ENCODE data around the gene ECHDC1. TPM values are rescaled to one million over a fixed set of nuclear protein-coding genes. Genes with fewer than 3 reads are reported as not detected.
"Not testable (repeated sequence)": the region's sequence is repeated elsewhere in the genome, so short reads cannot be mapped to it uniquely, and the experiment has no call there.

Gene ECHDC1
- total RNA-seq, 4 donors from 2014 or later: 51.9 to 91.0 (median 59.2) TPM

GRCh38 chr6:127385668-127386430 lies 42.4 kb upstream of the ECHDC1 start:
- Histone ChIP-seq H3K4me1 (peaks cover 0 to 2% (median 0%) of the 10 kb centered on the region in 4 donors), H3K9me3 (no peaks in the 10 kb centered on the region), H3K4me3 (no peak overlapping the region), H3K36me3 (no peaks in the 10 kb centered on the region), H3K27me3 (no peaks in the 10 kb centered on the region), H3K27ac (no peak overlapping the region)
- no peak for TF ChIP-seq POLR2A (IDR thresholded peaks at IDR 0.05)
- no peak for TF ChIP-seq EP300 (IDR thresholded peaks at IDR 0.05)
- no peak for TF ChIP-seq CTCF (IDR thresholded peaks at IDR 0.05)
- no peak for DNase-seq (ENCODE audit: low spot score in 2 of 2)
- 58 to 69% methylated on average over 3 of the region's 3 CpGs for WGBS, 2 donors

GRCh38 chr6:127384848-127385247 lies 41.4 kb upstream of the ECHDC1 start:
- H3K4me1 ChIP-seq; DNase-seq (ENCODE audit: low spot score in 2 of 2); H3K27ac ChIP-seq; H3K4me3 ChIP-seq; H3K9me3 ChIP-seq; H3K27me3 ChIP-seq; H3K36me3 ChIP-seq: not testable (repeated sequence)
- 95 to 96% methylated on average over 5 of the region's 5 CpGs for WGBS, 2 donors

- WGBS, 2 donors: 13 to 31% methylated on average over 1 of the region's 1 CpG
- H3K27ac ChIP-seq: no peak overlapping the region
- H3K36me3 ChIP-seq: no peaks in the 10 kb centered on the region
- H3K4me1 ChIP-seq: no peaks in the 10 kb centered on the region
- no peaks in the 10 kb centered on the region for H3K9me3 ChIP-seq
- no peak for DNase-seq (ENCODE audit: low spot score in 2 of 2)
- no peak overlapping the region for H3K4me3 ChIP-seq
- H3K27me3 ChIP-seq: no peaks in the 10 kb centered on the region
- TF ChIP-seq CTCF (IDR thresholded peaks at IDR 0.05) (no peak), EP300 (IDR thresholded peaks at IDR 0.05) (no peak), POLR2A (IDR thresholded peaks at IDR 0.05) (no peak)
Measured at GRCh38 chr6:127383988-127384387, 40.6 kb upstream of the ECHDC1 start.

DNA sequence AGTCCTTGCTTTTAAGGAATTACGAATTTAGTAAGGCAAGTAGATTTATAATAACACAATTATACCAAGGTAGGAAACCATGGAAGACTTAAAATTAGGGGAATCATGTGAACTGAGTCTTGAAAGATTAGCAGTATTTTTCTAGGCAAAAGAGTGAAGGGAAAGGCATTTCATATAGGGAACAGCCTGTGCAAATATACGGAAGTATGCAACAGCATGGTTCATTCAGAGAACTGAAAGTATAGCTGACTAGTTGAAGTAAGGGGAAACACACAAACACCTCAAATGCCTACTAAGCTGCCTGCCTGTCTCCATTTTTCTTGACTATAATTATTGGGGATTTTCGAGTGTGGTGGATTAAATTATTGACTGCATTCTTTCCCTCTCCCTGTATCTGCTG lies 39.0 kb upstream of the ECHDC1 start:
- no peaks in the 10 kb centered on the region for H3K4me1 ChIP-seq
- TF ChIP-seq CTCF (IDR thresholded peaks at IDR 0.05) (no peak), EP300 (IDR thresholded peaks at IDR 0.05) (no peak), POLR2A (IDR thresholded peaks at IDR 0.05) (no peak)
- DNase-seq (ENCODE audit: low spot score in 2 of 2): no peak
- H3K27ac ChIP-seq: no peak overlapping the region
- no peaks in the 10 kb centered on the region for H3K36me3 ChIP-seq
- whole genome bisulfite sequencing, 2 donors: 94 to 96% methylated on average over 3 of the region's 3 CpGs
- no peaks in the 10 kb centered on the region for H3K9me3 ChIP-seq
- H3K4me3 ChIP-seq: no peak overlapping the region
- no peaks in the 10 kb centered on the region for H3K27me3 ChIP-seq

DNA sequence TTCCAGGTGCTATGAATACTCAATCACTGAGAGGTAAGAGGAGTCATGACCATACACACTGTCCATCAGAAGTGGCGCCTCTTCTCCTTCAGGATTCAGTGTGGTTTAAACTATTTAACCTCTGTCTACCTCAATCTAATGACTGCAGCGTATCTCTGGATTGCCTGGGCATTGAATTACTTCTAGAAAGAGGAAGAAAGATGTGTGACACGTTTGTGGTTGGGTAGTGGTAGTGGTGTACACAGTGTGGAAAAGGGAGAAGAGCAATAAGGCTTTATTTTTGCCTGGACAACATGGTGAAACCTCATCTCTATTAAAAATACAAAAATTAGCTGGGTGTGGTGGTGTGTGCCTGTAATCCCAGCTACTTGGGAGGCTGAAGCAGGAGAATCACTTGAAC lies 38.0 kb upstream of the ECHDC1 start:
- no peak for DNase-seq (ENCODE audit: low spot score in 2 of 2)
- H3K4me1 ChIP-seq: no peaks in the 10 kb centered on the region
- 80 to 88% methylated on average over 3 of the region's 3 CpGs for WGBS, 2 donors
- no peak overlapping the region for H3K4me3 ChIP-seq
- TF ChIP-seq POLR2A (IDR thresholded peaks at IDR 0.05) (no peak), EP300 (IDR thresholded peaks at IDR 0.05) (no peak), CTCF (IDR thresholded peaks at IDR 0.05) (no peak)
- no peaks in the 10 kb centered on the region for H3K36me3 ChIP-seq
- no peaks in the 10 kb centered on the region for H3K9me3 ChIP-seq
- H3K27ac ChIP-seq: no peak overlapping the region
- H3K27me3 ChIP-seq: no peaks in the 10 kb centered on the region
